Fibroblast of lung (primary cell): ENCODE results near the gene MACROD2.

Experiments used
- CTCF ChIP-seq, 2 donors: IDR thresholded peaks in 1 of 2; conservative IDR thresholded peaks in 1 of 2; 1 replicate in 1 of 2; 2 replicates in 1 of 2; pipeline ENCODE4 v1.5.1; 2011 to 2012; ENCODE audit warnings: low read length in 2 of 2, control low read depth in 1 of 2, inconsistent platforms in 1 of 2, low read depth in 1 of 2, mild to moderate bottlenecking in 1 of 2
- EZH2 ChIP-seq: IDR thresholded peaks from 2 replicates; pipeline ENCODE4 v1.5.1; 2012; ENCODE audit warnings: low read length, control low read depth, mild to moderate bottlenecking; ENCODE audit errors: missing control alignments

GRCh38 chr20:14986026-14986655 lies 990.8 kb downstream of the MACROD2 start:
- TF ChIP-seq CTCF (conservative IDR thresholded peaks at IDR 0.05 in 1 of 2, IDR thresholded peaks at IDR 0.05 in 1 of 2; ENCODE audit: low read depth in 1 of 2, low read length in 2 of 2) = no peak
- no peak for TF ChIP-seq EZH2
